K562 (cell line): ENCODE results near the gene TMEM87A. TPM values are rescaled to one million over a fixed set of nuclear protein-coding genes. Genes with fewer than 3 reads are reported as not detected.

ENCODE experiments used
- GTF2A2 ChIP-seq: IDR thresholded peaks from 2 replicates; pipeline ENCODE4 v1.6.1; 2016; ENCODE audit warnings: mild to moderate bottlenecking, missing genetic modification characterization, missing compliant biosample characterization
- MED1 ChIP-seq: sonication (generic); formaldehyde crosslinking; IDR thresholded peaks from 2 replicates; pipeline ENCODE4 v1.8.1; 2023; ENCODE audit warnings: missing genetic modification reagents, borderline replicate concordance
- MEIS2 ChIP-seq: fragments of 450-650 bp; IDR thresholded peaks from 2 replicates; pipeline ENCODE4 v1.6.1; 2014; ENCODE audit warnings: mild to moderate bottlenecking; ENCODE audit not compliant: partially characterized antibody
- RBBP5 ChIP-seq: fragments of 200-600 bp; sonication (generic); IDR thresholded peaks from 2 replicates; pipeline ENCODE4 v1.6.1; 2012; ENCODE audit warnings: borderline replicate concordance, mild to moderate bottlenecking, low read length, control low read depth, inconsistent platforms; ENCODE audit not compliant: insufficient read depth, poor library complexity, severe bottlenecking
- RCOR1 ChIP-seq, 2 experiments: IDR thresholded peaks; 2 replicates each; pipeline ENCODE4 v1.6.1; 2012; ENCODE audit warnings: low read depth in 2 of 2, low read length in 2 of 2, borderline replicate concordance in 1 of 2, improper control_type of control experiment in 1 of 2
- RFX5 ChIP-seq: IDR thresholded peaks from 2 replicates; pipeline ENCODE4 v1.6.1; 2011; ENCODE audit warnings: low read depth, mild to moderate bottlenecking, improper control_type of control experiment, low read length
- ZNF830 ChIP-seq: fragments of 250-450 bp; sonication (Bioruptor Pico); IDR thresholded peaks from 2 replicates; pipeline ENCODE4 v1.5.0; 2021; ENCODE audit warnings: mild to moderate bottlenecking
- polyA plus RNA-seq, 8 experiments: library from polyadenylated mRNA; depleted of rRNA in 4 of 8; stranded (reverse) in 5 of 8; unstranded in 3 of 8; fragments of >200 nt; fragmentation: Nextera tagmentation in 2 of 8; fragmentation: Illumina TruSeq in 1 of 8; extraction: Ambion mirVana in 2 of 8; extraction: Trizol in 1 of 8; gene quantifications; 2 replicates each; pipeline versions ENCODE4 v1.2.1 to v1.2.3, GENCODE V29; 2011 to 2014; ENCODE audit warnings: inconsistent platforms in 1 of 8, missing spikeins in 1 of 8
- total RNA-seq, 7 experiments: library from RNA; depleted of rRNA in 6 of 7; stranded (reverse); fragments of >200 nt in 6 of 7; fragmentation: Illumina TruSeq in 2 of 7; extraction: Trizol in 2 of 7; gene quantifications; 2 replicates each; pipeline versions ENCODE4 v1.2.1 to v1.2.3, GENCODE V29; 2011 to 2021; ENCODE audit warnings: low replicate concordance in 1 of 7
- TF ChIP-seq, protein P1 (sequence below), 2 experiments: fragments of 450-650 bp; IDR thresholded peaks; 2 replicates each; pipeline ENCODE4 v1.6.1; 2018; ENCODE audit warnings: mild to moderate bottlenecking in 2 of 2, low read depth in 1 of 2; ENCODE audit not compliant: partially characterized antibody in 2 of 2
- TF ChIP-seq, protein P2 (sequence below), 2 experiments: fragments of 450-650 bp; IDR thresholded peaks; 2 replicates each; pipeline ENCODE4 v1.6.1; 2016
- TF ChIP-seq, protein P3 (sequence below), 2 experiments: IDR thresholded peaks; 2 replicates each; pipeline ENCODE4 v1.6.1; 2012; ENCODE audit warnings: improper control_type of control experiment in 2 of 2, low read depth in 2 of 2, low read length in 2 of 2, borderline replicate concordance in 1 of 2

TMEM87A gene
- total and polyA plus RNA-seq, 9 of the 15 experiments (the other 6 are each of a cell fraction or from before 2014, with no cell fraction given), result 16.6 to 43.3 (median 29.6) TPM

DNA sequence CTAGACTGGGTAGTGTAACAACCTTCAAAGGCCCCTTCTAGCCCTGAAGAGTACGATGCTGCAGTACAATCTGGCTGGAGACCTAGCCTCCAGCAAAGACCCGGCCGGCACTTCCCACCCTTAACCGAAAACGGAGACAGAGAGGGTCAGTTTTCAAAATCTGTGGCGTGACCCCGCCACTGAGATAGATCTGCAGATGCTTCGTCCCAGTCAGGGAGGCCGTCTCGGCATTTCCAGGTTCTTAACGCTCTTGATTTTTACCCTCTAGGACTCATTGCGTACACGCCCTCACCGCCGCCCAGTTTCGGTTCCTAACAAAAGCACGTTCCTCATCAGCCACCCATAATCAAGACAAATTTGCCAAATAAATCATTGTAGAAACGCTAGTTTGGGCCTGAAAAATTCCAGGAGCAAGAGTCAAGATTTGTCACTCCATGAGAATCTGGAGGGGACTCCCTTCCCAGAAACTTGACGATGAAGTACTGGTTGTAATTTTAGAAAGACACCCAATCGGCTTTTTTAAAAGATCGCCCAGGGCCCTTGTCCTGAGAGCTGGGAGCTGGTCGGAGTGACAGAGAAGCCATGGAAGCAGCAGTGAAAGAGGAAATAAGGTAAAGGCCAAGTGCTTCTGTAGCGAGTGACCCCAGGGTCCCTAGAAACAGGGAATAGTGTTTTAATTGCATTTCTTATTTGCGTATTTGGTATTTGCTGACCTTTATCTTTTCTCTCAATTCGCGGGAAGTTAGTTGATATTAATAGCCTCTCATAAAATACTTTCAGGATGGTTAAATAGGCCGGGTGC is 868 bp upstream of the TMEM87A start (continued):
- no peak for TF ChIP-seq MED1 (CRISPR knock-in tag)
- TF ChIP-seq MEIS2, result peak; percentile 2
- peak; percentile 32; the same call in 1 of the 2 replicates for TF ChIP-seq GTF2A2 (tag)
- TF ChIP-seq, protein P1, sequence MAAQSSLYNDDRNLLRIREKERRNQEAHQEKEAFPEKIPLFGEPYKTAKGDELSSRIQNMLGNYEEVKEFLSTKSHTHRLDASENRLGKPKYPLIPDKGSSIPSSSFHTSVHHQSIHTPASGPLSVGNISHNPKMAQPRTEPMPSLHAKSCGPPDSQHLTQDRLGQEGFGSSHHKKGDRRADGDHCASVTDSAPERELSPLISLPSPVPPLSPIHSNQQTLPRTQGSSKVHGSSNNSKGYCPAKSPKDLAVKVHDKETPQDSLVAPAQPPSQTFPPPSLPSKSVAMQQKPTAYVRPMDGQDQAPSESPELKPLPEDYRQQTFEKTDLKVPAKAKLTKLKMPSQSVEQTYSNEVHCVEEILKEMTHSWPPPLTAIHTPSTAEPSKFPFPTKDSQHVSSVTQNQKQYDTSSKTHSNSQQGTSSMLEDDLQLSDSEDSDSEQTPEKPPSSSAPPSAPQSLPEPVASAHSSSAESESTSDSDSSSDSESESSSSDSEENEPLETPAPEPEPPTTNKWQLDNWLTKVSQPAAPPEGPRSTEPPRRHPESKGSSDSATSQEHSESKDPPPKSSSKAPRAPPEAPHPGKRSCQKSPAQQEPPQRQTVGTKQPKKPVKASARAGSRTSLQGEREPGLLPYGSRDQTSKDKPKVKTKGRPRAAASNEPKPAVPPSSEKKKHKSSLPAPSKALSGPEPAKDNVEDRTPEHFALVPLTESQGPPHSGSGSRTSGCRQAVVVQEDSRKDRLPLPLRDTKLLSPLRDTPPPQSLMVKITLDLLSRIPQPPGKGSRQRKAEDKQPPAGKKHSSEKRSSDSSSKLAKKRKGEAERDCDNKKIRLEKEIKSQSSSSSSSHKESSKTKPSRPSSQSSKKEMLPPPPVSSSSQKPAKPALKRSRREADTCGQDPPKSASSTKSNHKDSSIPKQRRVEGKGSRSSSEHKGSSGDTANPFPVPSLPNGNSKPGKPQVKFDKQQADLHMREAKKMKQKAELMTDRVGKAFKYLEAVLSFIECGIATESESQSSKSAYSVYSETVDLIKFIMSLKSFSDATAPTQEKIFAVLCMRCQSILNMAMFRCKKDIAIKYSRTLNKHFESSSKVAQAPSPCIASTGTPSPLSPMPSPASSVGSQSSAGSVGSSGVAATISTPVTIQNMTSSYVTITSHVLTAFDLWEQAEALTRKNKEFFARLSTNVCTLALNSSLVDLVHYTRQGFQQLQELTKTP (IDR thresholded peaks at IDR 0.05; ENCODE audit: low read depth in 1 of 2, partially characterized antibody in 2 of 2), result peak in 1 of 2 experiments; percentile 38
- no peak for TF ChIP-seq RFX5
- TF ChIP-seq RBBP5, result peak; percentile 2
- peak; percentile 18; the same call in 1 of the 2 replicates for TF ChIP-seq ZNF830
- peak in 1 of 2 experiments; percentile 11; a peak in 1 of 4 replicates for TF ChIP-seq RCOR1 (IDR thresholded peaks at IDR 0.05; ENCODE audit: borderline replicate concordance in 1 of 2, low read depth in 2 of 2, low read length in 2 of 2)
- TF ChIP-seq, protein P2, sequence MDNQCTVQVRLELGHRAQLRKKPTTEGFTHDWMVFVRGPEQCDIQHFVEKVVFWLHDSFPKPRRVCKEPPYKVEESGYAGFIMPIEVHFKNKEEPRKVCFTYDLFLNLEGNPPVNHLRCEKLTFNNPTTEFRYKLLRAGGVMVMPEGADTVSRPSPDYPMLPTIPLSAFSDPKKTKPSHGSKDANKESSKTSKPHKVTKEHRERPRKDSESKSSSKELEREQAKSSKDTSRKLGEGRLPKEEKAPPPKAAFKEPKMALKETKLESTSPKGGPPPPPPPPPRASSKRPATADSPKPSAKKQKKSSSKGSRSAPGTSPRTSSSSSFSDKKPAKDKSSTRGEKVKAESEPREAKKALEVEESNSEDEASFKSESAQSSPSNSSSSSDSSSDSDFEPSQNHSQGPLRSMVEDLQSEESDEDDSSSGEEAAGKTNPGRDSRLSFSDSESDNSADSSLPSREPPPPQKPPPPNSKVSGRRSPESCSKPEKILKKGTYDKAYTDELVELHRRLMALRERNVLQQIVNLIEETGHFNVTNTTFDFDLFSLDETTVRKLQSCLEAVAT (IDR thresholded peaks at IDR 0.05), result peak in 1 of 2 experiments; percentile 15; a peak in 1 of 4 replicates
- TF ChIP-seq, protein P3, sequence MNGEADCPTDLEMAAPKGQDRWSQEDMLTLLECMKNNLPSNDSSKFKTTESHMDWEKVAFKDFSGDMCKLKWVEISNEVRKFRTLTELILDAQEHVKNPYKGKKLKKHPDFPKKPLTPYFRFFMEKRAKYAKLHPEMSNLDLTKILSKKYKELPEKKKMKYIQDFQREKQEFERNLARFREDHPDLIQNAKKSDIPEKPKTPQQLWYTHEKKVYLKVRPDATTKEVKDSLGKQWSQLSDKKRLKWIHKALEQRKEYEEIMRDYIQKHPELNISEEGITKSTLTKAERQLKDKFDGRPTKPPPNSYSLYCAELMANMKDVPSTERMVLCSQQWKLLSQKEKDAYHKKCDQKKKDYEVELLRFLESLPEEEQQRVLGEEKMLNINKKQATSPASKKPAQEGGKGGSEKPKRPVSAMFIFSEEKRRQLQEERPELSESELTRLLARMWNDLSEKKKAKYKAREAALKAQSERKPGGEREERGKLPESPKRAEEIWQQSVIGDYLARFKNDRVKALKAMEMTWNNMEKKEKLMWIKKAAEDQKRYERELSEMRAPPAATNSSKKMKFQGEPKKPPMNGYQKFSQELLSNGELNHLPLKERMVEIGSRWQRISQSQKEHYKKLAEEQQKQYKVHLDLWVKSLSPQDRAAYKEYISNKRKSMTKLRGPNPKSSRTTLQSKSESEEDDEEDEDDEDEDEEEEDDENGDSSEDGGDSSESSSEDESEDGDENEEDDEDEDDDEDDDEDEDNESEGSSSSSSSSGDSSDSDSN (IDR thresholded peaks at IDR 0.05; ENCODE audit: borderline replicate concordance in 1 of 2, low read depth in 2 of 2, low read length in 2 of 2), result peak in 1 of 2 experiments; percentile 62; a peak in 1 of 4 replicates
- TF ChIP-seq, all 486 proteins: peak for 24
